Ascending aorta (tissue), 2 donors: ENCODE results near the gene ANKRD23. TPM values are rescaled to one million over a fixed set of nuclear protein-coding genes. Genes with fewer than 3 reads are reported as not detected.

Source experiments
- DNase-seq, 2 donors: peaks; one replicate each; pipeline ENCODE4 v3.0.0-alpha.2; 2019; ENCODE audit warnings: low spot score in 2 of 2
- H3K27ac ChIP-seq, 2 donors: fragments of 200-600 bp; sonication (generic); one replicate each; pipeline ENCODE4 v1.5.1; 2016 to 2017; ENCODE audit warnings: mild to moderate bottlenecking in 1 of 2
- H3K27me3 ChIP-seq: fragments of 200-600 bp; sonication (generic); one replicate; pipeline ENCODE4 v1.5.1; 2017
- H3K36me3 ChIP-seq, 2 donors: fragments of 200-600 bp; sonication (generic); one replicate each; pipeline ENCODE4 v1.5.1; 2016
- H3K4me1 ChIP-seq, 2 donors: fragments of 200-600 bp; sonication (generic); one replicate each; pipeline ENCODE4 v1.5.1; 2016 to 2017; ENCODE audit warnings: mild to moderate bottlenecking in 1 of 2
- H3K4me3 ChIP-seq, 2 donors: fragments of 200-600 bp; sonication (generic); one replicate each; pipeline ENCODE4 v1.5.1; 2016 to 2017; ENCODE audit warnings: mild to moderate bottlenecking in 1 of 2
- H3K9me3 ChIP-seq, 2 donors: fragments of 200-600 bp; sonication (generic); one replicate each; pipeline ENCODE4 v1.5.1; 2016
- CTCF ChIP-seq, 3 experiments: fragments of 200-600 bp in 2 of 3; fragments of 450-650 bp in 1 of 3; sonication (generic) in 2 of 3; IDR thresholded peaks; one replicate each; pipeline ENCODE4 v1.5.1; 2016 to 2019; ENCODE audit warnings: antibody characterized with exemption in 3 of 3, mild to moderate bottlenecking in 1 of 3, moderate library complexity in 1 of 3
- intact Hi-C: fragments of 100-400 bp; cut with DNase I; formaldehyde crosslinking; loops from one replicate; pipeline ENCODE4 v1.15.1; 2023
- total RNA-seq: library from RNA; depleted of rRNA; stranded (reverse); fragments of >200 nt; gene quantifications from one replicate; pipeline ENCODE4 v1.1.0, GENCODE V29; 2016

Gene ANKRD23
- total RNA-seq, 1 donor from 2014 or later = 4.0 TPM

GRCh38 chr2:96831679-96832078 is 12.1 kb downstream of the ANKRD23 start:
- Histone ChIP-seq H3K4me3 (no peak overlapping the region), H3K27me3 (no peaks in the 10 kb centered on the region), H3K4me1 (no peaks in the 10 kb centered on the region), H3K27ac (no peak overlapping the region), H3K9me3 (no peaks in the 10 kb centered on the region), H3K36me3 (peaks cover 58 to 67% of the 10 kb centered on the region in 2 donors)
- no peak for TF ChIP-seq CTCF (IDR thresholded peaks at IDR 0.05)
- no peak for DNase-seq
- intact Hi-C loops = no loop called here

GRCh38 chr2:96830044-96830562 is 13.7 kb downstream of the ANKRD23 start:
- peaks cover 68 to 81% of the 10 kb centered on the region in 2 donors for H3K36me3 ChIP-seq

GRCh38 chr2:96828874-96829273 is 14.9 kb downstream of the ANKRD23 start:
- Histone ChIP-seq H3K4me3 (no peak overlapping the region), H3K9me3 (no peaks in the 10 kb centered on the region), H3K36me3 (peaks cover 73 to 85% of the 10 kb centered on the region in 2 donors), H3K27ac (no peak overlapping the region), H3K27me3 (no peaks in the 10 kb centered on the region), H3K4me1 (no peaks in the 10 kb centered on the region)
- TF ChIP-seq CTCF (IDR thresholded peaks at IDR 0.05) = no peak
- intact Hi-C loops = no loop called here
- no peak for DNase-seq

More at GRCh38 chr2:96830044-96830562, 13.7 kb downstream of the ANKRD23 start:
- Histone ChIP-seq H3K27me3 (no peaks in the 10 kb centered on the region), H3K4me1 (no peaks in the 10 kb centered on the region), H3K27ac (no peak overlapping the region), H3K4me3 (no peak overlapping the region), H3K9me3 (no peaks in the 10 kb centered on the region)
- TF ChIP-seq CTCF (IDR thresholded peaks at IDR 0.05) = no peak
- no peak for DNase-seq
- intact Hi-C loops = no loop called here

- H3K9me3 ChIP-seq = no peaks in the 10 kb centered on the region
- H3K36me3 ChIP-seq = peaks cover 73 to 85% of the 10 kb centered on the region in 2 donors
- no peaks in the 10 kb centered on the region for H3K4me1 ChIP-seq
- TF ChIP-seq CTCF (IDR thresholded peaks at IDR 0.05) = no peak
- H3K4me3 ChIP-seq = no peak overlapping the region
- H3K27ac ChIP-seq = no peak overlapping the region
- H3K27me3 ChIP-seq = no peaks in the 10 kb centered on the region
- no peak for DNase-seq
- intact Hi-C loops = no loop called here
These were observed 15.4 kb downstream of the ANKRD23 start for GRCh38 chr2:96828436-96828835.

- Histone ChIP-seq H3K36me3 (peaks cover 58 to 68% of the 10 kb centered on the region in 2 donors), H3K9me3 (no peaks in the 10 kb centered on the region), H3K4me1 (no peaks in the 10 kb centered on the region), H3K4me3 (no peak overlapping the region), H3K27me3 (no peaks in the 10 kb centered on the region), H3K27ac (no peak overlapping the region)
- DNase-seq = no peak
- TF ChIP-seq CTCF (IDR thresholded peaks at IDR 0.05) = no peak
- intact Hi-C loops = no loop called here
These were observed 17.1 kb downstream of the ANKRD23 start for GRCh38 chr2:96826546-96827278.
